Upper lobe of left lung (tissue), 4 donors: Measurements from ENCODE around the gene CRK.

Experiments used
- POLR2A ChIP-seq, 4 donors: fragments of 450-650 bp; IDR thresholded peaks; one replicate each; pipeline ENCODE4 v1.5.1; 2016 to 2017; ENCODE audit warnings: antibody characterized with exemption in 4 of 4, mild to moderate bottlenecking in 2 of 4
- POLR2AphosphoS5 ChIP-seq, 2 donors: sonication (generic); formaldehyde crosslinking; IDR thresholded peaks; one replicate each; pipeline ENCODE4 v1.5.1; 2017; ENCODE audit warnings: antibody characterized with exemption in 2 of 2
- TF ChIP-seq, protein P1 (sequence below), 6 experiments: fragments of 450-650 bp in 4 of 6; fragments of 200-600 bp in 2 of 6; sonication (generic) in 2 of 6; IDR thresholded peaks; one replicate each; pipeline ENCODE4 v1.5.1; 2016 to 2019; ENCODE audit warnings: antibody characterized with exemption in 6 of 6

DNA sequence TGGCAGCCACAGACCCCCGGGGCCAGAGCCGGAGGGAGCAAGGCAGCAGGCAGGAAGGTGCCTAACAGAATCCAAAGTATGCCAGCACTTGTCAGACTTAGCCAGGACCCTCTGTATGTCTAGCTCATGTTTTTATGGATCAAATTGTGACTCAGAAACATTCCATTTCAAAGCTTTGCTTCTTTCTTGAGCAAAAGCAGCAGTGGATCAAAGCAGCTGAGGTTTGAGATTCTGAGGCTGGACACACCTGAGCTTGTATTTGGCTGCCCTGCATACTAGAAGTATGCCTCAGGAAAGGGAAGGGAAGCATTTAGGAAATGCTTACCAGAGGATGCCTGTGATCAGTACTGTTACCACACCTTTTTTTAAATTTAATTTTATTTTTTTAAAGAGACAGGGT is 42.2 kb upstream of the CRK start:
- no peak for TF ChIP-seq POLR2A (IDR thresholded peaks at IDR 0.05)
- TF ChIP-seq POLR2AphosphoS5 (IDR thresholded peaks at IDR 0.05) = no peak
- TF ChIP-seq, protein P1, sequence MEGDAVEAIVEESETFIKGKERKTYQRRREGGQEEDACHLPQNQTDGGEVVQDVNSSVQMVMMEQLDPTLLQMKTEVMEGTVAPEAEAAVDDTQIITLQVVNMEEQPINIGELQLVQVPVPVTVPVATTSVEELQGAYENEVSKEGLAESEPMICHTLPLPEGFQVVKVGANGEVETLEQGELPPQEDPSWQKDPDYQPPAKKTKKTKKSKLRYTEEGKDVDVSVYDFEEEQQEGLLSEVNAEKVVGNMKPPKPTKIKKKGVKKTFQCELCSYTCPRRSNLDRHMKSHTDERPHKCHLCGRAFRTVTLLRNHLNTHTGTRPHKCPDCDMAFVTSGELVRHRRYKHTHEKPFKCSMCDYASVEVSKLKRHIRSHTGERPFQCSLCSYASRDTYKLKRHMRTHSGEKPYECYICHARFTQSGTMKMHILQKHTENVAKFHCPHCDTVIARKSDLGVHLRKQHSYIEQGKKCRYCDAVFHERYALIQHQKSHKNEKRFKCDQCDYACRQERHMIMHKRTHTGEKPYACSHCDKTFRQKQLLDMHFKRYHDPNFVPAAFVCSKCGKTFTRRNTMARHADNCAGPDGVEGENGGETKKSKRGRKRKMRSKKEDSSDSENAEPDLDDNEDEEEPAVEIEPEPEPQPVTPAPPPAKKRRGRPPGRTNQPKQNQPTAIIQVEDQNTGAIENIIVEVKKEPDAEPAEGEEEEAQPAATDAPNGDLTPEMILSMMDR (IDR thresholded peaks at IDR 0.05) = no peak
